HepG2 (cell line): Measurements from ENCODE around the gene TCF7L2. TPM values are rescaled to one million over a fixed set of nuclear protein-coding genes. Genes with fewer than 3 reads are reported as not detected.

Source experiments
- ATAC-seq: fragments of 200-7000 bp; cut with Tn5 transposase; 3 replicates; pipeline ENCODE4 v1.9.1; 2020; ENCODE audit warnings: mild to moderate bottlenecking, moderate library complexity
- BruUV-seq: library from RNA; stranded (reverse); fragments of 400-500 nt; replicated peaks from 2 replicates; lab custom pipeline; 2021; lab: Mats Ljungman, UMichigan
- CTCF ChIA-PET: fragments of 300-600 bp; formaldehyde crosslinking; extraction: SDS; loops from one replicate; lab custom pipeline; 2021; ENCODE audit warnings: low total read pairs, inconsistent platforms, low intra/inter-chr PET ratio; lab: Yijun Ruan, JAX
- POLR2A ChIA-PET: fragments of 350-600 bp; sonication (Branson Sonifier 250); formaldehyde crosslinking; loops from one replicate; lab custom pipeline; 2020; ENCODE audit warnings: antibody characterized with exemption, inconsistent platforms; lab: Yijun Ruan, JAX
- DNase-seq: peaks from one replicate; pipeline ENCODE4 v3.0.0-alpha.2; 2015; ENCODE audit warnings: low spot score
- FAIRE-seq: peaks from 3 replicates; lab custom pipeline; 2011; peaks lifted over from hg19 to GRCh38; lab: Jason Lieb, UNC
- H2AFZ ChIP-seq: one replicate; pipeline ENCODE4 v1.6.1; 2011; ENCODE audit warnings: low read length, inconsistent platforms
- H3K27ac ChIP-seq: fragments of 300-600 bp; 3 replicates; pipeline ENCODE4 v1.8.0; 2011; ENCODE audit warnings: mixed run types, mild to moderate bottlenecking, mixed read lengths, low read length, inconsistent platforms; ENCODE audit not compliant: insufficient read depth; ENCODE audit errors: extremely low read length
- H3K27me3 ChIP-seq, 2 experiments: fragments of 200-600 bp in 1 of 2; 2 replicates in 1 of 2; 3 replicates in 1 of 2; pipeline versions ENCODE4 v1.6.0 to v1.8.0; 2011; ENCODE audit warnings: low read length in 2 of 2, mild to moderate bottlenecking in 2 of 2, moderate library complexity in 2 of 2, inconsistent platforms in 1 of 2; ENCODE audit not compliant: insufficient read depth in 2 of 2, control insufficient read depth in 1 of 2
- H3K36me3 ChIP-seq, 2 experiments: fragments of 200-600 bp in 1 of 2; replicated peaks in 1 of 2; 2 replicates in 1 of 2; 3 replicates in 1 of 2; pipeline versions ENCODE4 v1.5.1 to v1.8.0; 2011; ENCODE audit warnings: low read length in 2 of 2, inconsistent platforms in 1 of 2; ENCODE audit not compliant: insufficient read depth in 2 of 2, control insufficient read depth in 1 of 2
- H3K4me1 ChIP-seq: 2 replicates; pipeline ENCODE4 v1.5.1; 2012; ENCODE audit warnings: low read length, inconsistent platforms; ENCODE audit not compliant: insufficient read depth
- H3K4me2 ChIP-seq: 2 replicates; pipeline ENCODE4 v1.6.0; 2011; ENCODE audit warnings: low read depth, low read length, inconsistent platforms
- H3K4me3 ChIP-seq, 3 experiments: fragments of 200-600 bp in 1 of 3; sonication (generic), shearing (Covaris generic) in 1 of 3; replicated peaks in 1 of 3; 2 replicates each; pipeline ENCODE4 v1.5.1; 2011 to 2016; ENCODE audit warnings: low read length in 3 of 3, inconsistent platforms in 2 of 3, low read depth in 2 of 3, mild to moderate bottlenecking in 2 of 3, control low read depth in 1 of 3, mixed read lengths in 1 of 3; ENCODE audit not compliant: insufficient read depth in 1 of 3
- H3K79me2 ChIP-seq: one replicate; pipeline ENCODE4 v1.6.1; 2011; ENCODE audit warnings: low read length, inconsistent platforms; ENCODE audit not compliant: insufficient read depth
- H3K9ac ChIP-seq: 2 replicates; pipeline ENCODE4 v1.6.0; 2011; ENCODE audit warnings: mild to moderate bottlenecking, low read depth, low read length, inconsistent platforms; ENCODE audit not compliant: insufficient read depth
- H3K9me3 ChIP-seq: 2 replicates; pipeline ENCODE4 v1.5.1; 2012; ENCODE audit warnings: mild to moderate bottlenecking, low read length
- H4K20me1 ChIP-seq: 2 replicates; pipeline ENCODE4 v1.6.0; 2011; ENCODE audit warnings: inconsistent platforms, mild to moderate bottlenecking, low read length, moderate library complexity; ENCODE audit not compliant: insufficient read depth
- CBX1 ChIP-seq: IDR thresholded peaks from one replicate; pipeline ENCODE4 v1.6.1; 2016; ENCODE audit warnings: antibody characterized with exemption, low read depth
- CENPX ChIP-seq: sonication (generic); formaldehyde crosslinking; IDR thresholded peaks from 2 replicates; pipeline ENCODE4 v1.9.0; 2021; ENCODE audit warnings: mild to moderate bottlenecking, missing genetic modification reagents, moderate library complexity
- EHMT2 ChIP-seq: fragments of 200-600 bp; sonication (generic); IDR thresholded peaks from 2 replicates; pipeline ENCODE4 v1.7.0; 2017; ENCODE audit warnings: antibody characterized with exemption, low read depth, low read length, borderline replicate concordance
- HDAC1 ChIP-seq: sonication (generic); formaldehyde crosslinking; IDR thresholded peaks from 2 replicates; pipeline ENCODE4 v1.5.1; 2020; ENCODE audit warnings: mild to moderate bottlenecking, missing genetic modification reagents
- MEF2D ChIP-seq: sonication (generic); formaldehyde crosslinking; IDR thresholded peaks from 2 replicates; pipeline ENCODE4 v1.5.1; 2020; ENCODE audit warnings: mild to moderate bottlenecking, missing genetic modification reagents
- MXD4 ChIP-seq: IDR thresholded peaks from 2 replicates; pipeline ENCODE4 v1.6.1; 2016; ENCODE audit warnings: mild to moderate bottlenecking, missing biosample characterization, missing genetic modification reagents
- NFE2L1 ChIP-seq: sonication (generic); formaldehyde crosslinking; IDR thresholded peaks from 2 replicates; pipeline ENCODE4 v1.4.0; 2020; ENCODE audit warnings: missing genetic modification reagents, mild to moderate bottlenecking, borderline replicate concordance
- SALL1 ChIP-seq: sonication (generic); formaldehyde crosslinking; IDR thresholded peaks from 2 replicates; pipeline ENCODE4 v1.8.0; 2022; ENCODE audit warnings: mild to moderate bottlenecking, missing genetic modification reagents
- SIX1 ChIP-seq: sonication (generic); formaldehyde crosslinking; IDR thresholded peaks from 2 replicates; pipeline ENCODE4 v1.4.0; 2020; ENCODE audit warnings: missing genetic modification reagents, borderline replicate concordance
- WGBS: methylation state at CpG from one replicate; pipeline ENCODE4 v1.1.6; 2017; ENCODE audit warnings: low lambda C conversion rate; 5-methylcytosine and 5-hydroxymethylcytosine counted together
- in situ Hi-C: cut with HindIII; loops from 2 replicates; pipeline ENCODE4 v1.10.0; 2017; ENCODE audit warnings: low pct_unique_long_range_greater_than_20kb; ENCODE audit not compliant: extremely low pct_ligation_motif_present
- intact Hi-C: fragments of 100-400 bp; cut with micrococcal nuclease; formaldehyde crosslinking; loops from one replicate; pipeline ENCODE4 v1.10.0; 2022; ENCODE audit not compliant: unreplicated experiment
- polyA plus RNA-seq, 8 experiments: library from polyadenylated mRNA; depleted of rRNA in 3 of 8; stranded (reverse) in 7 of 8; unstranded in 1 of 8; fragments of >200 nt; fragmentation: Illumina TruSeq in 4 of 8; extraction: Trizol in 4 of 8; gene quantifications; 2 replicates each; pipeline versions ENCODE4 v1.2.1 to v1.2.3, GENCODE V29; 2011 to 2016; ENCODE audit warnings: low read depth in 4 of 8, missing spikeins in 1 of 8, mixed read lengths in 1 of 8; ENCODE audit not compliant: insufficient read depth in 1 of 8
- total RNA-seq, 5 experiments: library from RNA; depleted of rRNA; stranded (reverse); fragments of >200 nt; fragmentation: Illumina TruSeq; extraction: Trizol; gene quantifications; 2 replicates each; pipeline ENCODE4 v1.2.3, GENCODE V29; 2016; ENCODE audit warnings: low read depth in 1 of 5
- TF ChIP-seq, protein P1 (sequence below): sonication (generic); formaldehyde crosslinking; IDR thresholded peaks from 2 replicates; pipeline ENCODE4 v1.9.0; 2021; ENCODE audit warnings: missing genetic modification reagents, borderline replicate concordance

Gene TCF7L2
- total and polyA plus RNA-seq, 2 of the 13 experiments (the other 11 are each of a cell fraction or from before 2014, with no cell fraction given), result 3.9 to 13.7 TPM

DNA sequence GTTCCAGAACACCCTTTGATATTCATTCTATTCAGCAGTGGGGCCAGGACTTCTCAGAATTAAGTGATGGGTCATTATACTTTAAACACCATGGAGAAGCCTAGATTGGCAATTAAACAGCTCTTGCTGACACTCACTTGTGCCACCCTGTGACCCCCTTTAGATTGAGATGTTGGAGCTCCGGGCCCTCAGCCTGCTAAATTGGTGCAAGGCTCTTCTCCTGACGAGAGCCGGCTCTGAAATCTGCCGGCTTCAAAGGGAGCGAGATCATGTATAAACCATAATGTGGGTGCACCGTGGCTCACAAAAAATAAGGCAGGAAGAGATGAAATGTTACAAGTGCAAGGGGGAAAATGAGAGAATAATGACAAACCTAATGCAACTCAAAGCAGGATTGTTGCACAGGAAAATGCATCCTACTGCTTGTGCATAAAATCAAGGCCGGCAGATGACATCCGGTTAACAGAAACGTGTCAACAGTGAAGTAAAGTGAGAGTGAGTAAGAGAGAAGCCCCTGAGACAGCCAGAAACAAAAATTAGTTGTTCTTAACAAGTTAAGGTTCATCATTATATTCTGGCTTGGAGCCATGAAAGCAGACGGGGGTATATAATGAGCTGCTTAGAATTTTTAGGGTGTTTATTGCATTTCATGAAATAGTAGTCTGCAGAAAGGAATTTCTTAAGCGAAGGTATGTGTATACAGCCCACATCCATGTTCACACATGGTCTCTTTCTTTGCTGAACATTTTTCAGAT, 198.2 kb downstream of the TCF7L2 start (continued):
- no peak for TF ChIP-seq CENPX
- no peak for TF ChIP-seq SALL1 (CRISPR knock-in tag)
- TF ChIP-seq, protein P1, sequence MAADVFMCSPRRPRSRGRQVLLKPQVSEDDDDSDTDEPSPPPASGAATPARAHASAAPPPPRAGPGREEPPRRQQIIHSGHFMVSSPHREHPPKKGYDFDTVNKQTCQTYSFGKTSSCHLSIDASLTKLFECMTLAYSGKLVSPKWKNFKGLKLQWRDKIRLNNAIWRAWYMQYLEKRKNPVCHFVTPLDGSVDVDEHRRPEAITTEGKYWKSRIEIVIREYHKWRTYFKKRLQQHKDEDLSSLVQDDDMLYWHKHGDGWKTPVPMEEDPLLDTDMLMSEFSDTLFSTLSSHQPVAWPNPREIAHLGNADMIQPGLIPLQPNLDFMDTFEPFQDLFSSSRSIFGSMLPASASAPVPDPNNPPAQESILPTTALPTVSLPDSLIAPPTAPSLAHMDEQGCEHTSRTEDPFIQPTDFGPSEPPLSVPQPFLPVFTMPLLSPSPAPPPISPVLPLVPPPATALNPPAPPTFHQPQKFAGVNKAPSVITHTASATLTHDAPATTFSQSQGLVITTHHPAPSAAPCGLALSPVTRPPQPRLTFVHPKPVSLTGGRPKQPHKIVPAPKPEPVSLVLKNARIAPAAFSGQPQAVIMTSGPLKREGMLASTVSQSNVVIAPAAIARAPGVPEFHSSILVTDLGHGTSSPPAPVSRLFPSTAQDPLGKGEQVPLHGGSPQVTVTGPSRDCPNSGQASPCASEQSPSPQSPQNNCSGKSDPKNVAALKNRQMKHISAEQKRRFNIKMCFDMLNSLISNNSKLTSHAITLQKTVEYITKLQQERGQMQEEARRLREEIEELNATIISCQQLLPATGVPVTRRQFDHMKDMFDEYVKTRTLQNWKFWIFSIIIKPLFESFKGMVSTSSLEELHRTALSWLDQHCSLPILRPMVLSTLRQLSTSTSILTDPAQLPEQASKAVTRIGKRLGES (CRISPR knock-in tag), result no peak
- TF ChIP-seq MXD4 (CRISPR knock-in tag), result no peak
- TF ChIP-seq HDAC1, result no peak
- TF ChIP-seq NFE2L1 (CRISPR knock-in tag), result no peak
- TF ChIP-seq EHMT2, result no peak
- no peak for TF ChIP-seq MEF2D

DNA sequence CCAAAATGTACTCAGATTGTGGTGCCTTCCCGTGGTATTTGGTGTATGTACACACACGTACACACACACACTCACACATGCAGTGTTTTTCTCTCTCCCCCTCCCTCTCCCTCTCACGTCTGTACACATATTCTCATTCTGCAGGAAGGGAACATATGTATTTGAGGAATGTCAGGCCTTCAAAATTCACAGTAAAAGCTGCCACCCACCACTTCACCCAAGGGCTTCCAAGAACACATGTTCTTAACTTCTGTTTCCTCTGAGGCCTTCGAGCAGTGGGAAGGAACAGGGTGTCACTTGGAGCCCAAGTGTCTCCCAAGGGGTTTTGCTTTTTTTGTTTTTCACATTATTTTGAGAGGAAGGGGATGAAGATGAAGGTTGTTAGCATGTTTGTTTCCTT, 198.9 kb downstream of the TCF7L2 start:
- Histone ChIP-seq H3K9me3 (no peaks in the 10 kb centered on the region), H3K9ac (no peak overlapping the region), H3K4me3 (no peak overlapping the region), H3K36me3 (peaks cover 41 to 98% of the 10 kb centered on the region in 2 experiments), H3K27ac (no peak overlapping the region), H4K20me1 (no peaks in the 10 kb centered on the region), H3K4me1 (no peaks in the 10 kb centered on the region), H3K27me3 (no peaks in the 10 kb centered on the region), H3K79me2 (no peaks in the 10 kb centered on the region), H3K4me2 (no peak overlapping the region), H2AFZ (no peak overlapping the region)
- intact Hi-C loops (no loop called here), in situ Hi-C loops (no loop called here)
- FAIRE-seq (no peak), DNase-seq (no peak), ATAC-seq (no peak)
- POLR2A ChIA-PET, result no interaction called here
- WGBS, result 93% methylated on average over 4 of the region's 4 CpGs
- no peak for TF ChIP-seq SIX1 (CRISPR knock-in tag)
- no peak for TF ChIP-seq CBX1
- no TSS peak for BruUV-seq
- CTCF ChIA-PET, result no interaction called here
